ENCODE measurements around the gene CLTRN. TPM values are rescaled to one million over a fixed set of nuclear protein-coding genes. Genes with fewer than 3 reads are reported as not detected.
"Not testable (repeated sequence)": the region's sequence is repeated elsewhere in the genome, so short reads cannot be mapped to it uniquely, and the experiment has no call there.

CLTRN gene
- total RNA-seq = 0.90 TPM
- long read RNA-seq, partial matches to known transcripts = 0 of 1 reads
- long read RNA-seq, other reads (novel, unspliced or antisense) = 1 of 1 reads

GRCh38 chrX:15664487-15665444 is at the start of gene CLTRN:
TSS of gene CLTRN (minus strand) at chrX:15664805. CDS start at chrX:15664775, 30 bp downstream.
- no peaks in the 10 kb centered on the region for H3K9me3 ChIP-seq
- ATAC-seq (no peak), DNase-seq (no peak)
- no peaks in the 10 kb centered on the region for H3K36me3 ChIP-seq
- H3K27ac ChIP-seq = no peak within 1 kb of the TSS
- no peaks in the 10 kb centered on the region for H3K27me3 ChIP-seq
- intact Hi-C loops (cut with DNase I) = no loop called here
- H3K4me3 ChIP-seq = no peak within 1 kb of the TSS
- TF ChIP-seq CTCF (IDR thresholded peaks at IDR 0.05) = no peak
- H3K4me1 ChIP-seq = no peaks in the 10 kb centered on the region

- H3K36me3 ChIP-seq; H3K9me3 ChIP-seq; H3K27me3 ChIP-seq; DNase-seq; intact Hi-C loops (cut with DNase I); H3K4me1 ChIP-seq; ATAC-seq; H3K27ac ChIP-seq; H3K4me3 ChIP-seq: not testable (repeated sequence)
These were observed 39.7 kb upstream of the CLTRN start for GRCh38 chrX:15704273-15704672.

- H3K36me3 ChIP-seq; H3K4me1 ChIP-seq; H3K4me3 ChIP-seq; H3K27me3 ChIP-seq; DNase-seq; intact Hi-C loops (cut with DNase I); H3K27ac ChIP-seq; H3K9me3 ChIP-seq: not testable (repeated sequence)
- peak; percentile 80 for ATAC-seq
These were observed 39.2 kb upstream of the CLTRN start for GRCh38 chrX:15703809-15704208.

- TF ChIP-seq CTCF (IDR thresholded peaks at IDR 0.05) = no peak
- H3K9me3 ChIP-seq = no peaks in the 10 kb centered on the region
- ATAC-seq = no peak
- H3K36me3 ChIP-seq = no peaks in the 10 kb centered on the region
- H3K4me1 ChIP-seq = no peaks in the 10 kb centered on the region
- no peak overlapping the region for H3K4me3 ChIP-seq
- no peaks in the 10 kb centered on the region for H3K27me3 ChIP-seq
- no peak overlapping the region for H3K27ac ChIP-seq
- DNase-seq = no peak
- intact Hi-C loops (cut with DNase I) = no loop called here
These were observed 38.1 kb upstream of the CLTRN start for GRCh38 chrX:15702488-15703371.

GRCh38 chrX:15696516-15696915 is 31.9 kb upstream of the CLTRN start:
- ATAC-seq = no peak
- intact Hi-C loops (cut with DNase I) = no loop called here
- H3K36me3 ChIP-seq = no peaks in the 10 kb centered on the region
- no peak overlapping the region for H3K4me3 ChIP-seq
- no peaks in the 10 kb centered on the region for H3K9me3 ChIP-seq
- no peaks in the 10 kb centered on the region for H3K4me1 ChIP-seq
- no peak overlapping the region for H3K27ac ChIP-seq
- TF ChIP-seq CTCF (IDR thresholded peaks at IDR 0.05) = no peak
- DNase-seq = no peak
- no peaks in the 10 kb centered on the region for H3K27me3 ChIP-seq

GRCh38 chrX:15694941-15695451 is 30.4 kb upstream of the CLTRN start:
- Histone ChIP-seq H3K4me3 (no peak overlapping the region), H3K27me3 (no peaks in the 10 kb centered on the region), H3K36me3 (peaks cover 2% of the 10 kb centered on the region), H3K4me1 (no peaks in the 10 kb centered on the region), H3K9me3 (no peaks in the 10 kb centered on the region), H3K27ac (no peak overlapping the region)
- intact Hi-C loops (cut with DNase I) = no loop called here
- no peak for ATAC-seq
- no peak for DNase-seq
- TF ChIP-seq CTCF (IDR thresholded peaks at IDR 0.05) = no peak
